Upper lobe of right lung (tissue), 1 donor: ENCODE measurements around the gene ALKBH2. TPM values are rescaled to one million over a fixed set of nuclear protein-coding genes. Genes with fewer than 3 reads are reported as not detected.
A peak's percentile ranks its signal among the peaks of the same experiment; 100 is the strongest.

Experiments used
- ATAC-seq: fragments of 200-7000 bp; cut with Tn5 transposase; one replicate; pipeline ENCODE4 v1.9.1; 2020; ENCODE audit warnings: mild to moderate bottlenecking, moderate library complexity
- DNase-seq: peaks from one replicate; pipeline ENCODE4 v3.0.0-alpha.2; 2020
- H3K27ac ChIP-seq: fragments of 200-600 bp; one replicate; pipeline ENCODE4 v1.8.0; 2022
- H3K27me3 ChIP-seq: fragments of 200-600 bp; one replicate; pipeline ENCODE4 v1.8.0; 2022; ENCODE audit warnings: mild to moderate bottlenecking
- H3K36me3 ChIP-seq: fragments of 200-600 bp; one replicate; pipeline ENCODE4 v1.8.0; 2022
- H3K4me1 ChIP-seq: fragments of 200-600 bp; one replicate; pipeline ENCODE4 v1.8.0; 2022
- H3K4me3 ChIP-seq: fragments of 200-600 bp; one replicate; pipeline ENCODE4 v1.8.0; 2022; ENCODE audit warnings: mild to moderate bottlenecking
- H3K9me3 ChIP-seq: fragments of 200-600 bp; one replicate; pipeline ENCODE4 v1.8.0; 2022
- CTCF ChIP-seq: fragments of 200-600 bp; IDR thresholded peaks from one replicate; pipeline ENCODE4 v1.8.0; 2022; ENCODE audit warnings: antibody characterized with exemption
- intact Hi-C: fragments of 100-400 bp; cut with DNase I; formaldehyde crosslinking; loops from one replicate; pipeline ENCODE4 v1.11.0; 2022
- total RNA-seq: library from RNA; stranded (reverse); fragmentation: NEBNext Ultra II Directional; extraction: Animal tissue kit (Norgen Biotek cat#: 25700); gene quantifications from one replicate; pipeline ENCODE4 v1.2.1, GENCODE V29; 2021
- donor health status: DM: no; HTN: yes; CAD: no; lungs with severe emphysema.

Gene ALKBH2
- total RNA-seq, 1 donor from 2014 or later = 10.1 TPM

- no peak for TF ChIP-seq CTCF
- no peak for DNase-seq
- intact Hi-C loops = no loop called here
- H3K9me3 ChIP-seq = no peaks in the 10 kb centered on the region
- peaks cover 6% of the 10 kb centered on the region for H3K36me3 ChIP-seq
- H3K4me1 ChIP-seq = peaks cover 26% of the 10 kb centered on the region
- no peaks in the 10 kb centered on the region for H3K27me3 ChIP-seq
- no peak overlapping the region for H3K4me3 ChIP-seq
- ATAC-seq = no peak
- H3K27ac ChIP-seq = no peak overlapping the region
Observed at GRCh38 chr12:109097140-109097434, 3.8 kb upstream of the ALKBH2 start.

- H3K4me3 ChIP-seq = peak overlapping the region; percentile 61
- peaks cover 18% of the 10 kb centered on the region for H3K4me1 ChIP-seq
- no peak for TF ChIP-seq CTCF
- peak overlapping the region; percentile 78 for H3K27ac ChIP-seq
- intact Hi-C loops = no loop called here
- no peaks in the 10 kb centered on the region for H3K9me3 ChIP-seq
- H3K36me3 ChIP-seq = peaks cover 24% of the 10 kb centered on the region
- no peaks in the 10 kb centered on the region for H3K27me3 ChIP-seq
- DNase-seq = no peak
- no peak for ATAC-seq
Observed at GRCh38 chr12:109092497-109093021, 713 bp downstream of the ALKBH2 start.

GRCh38 chr12:109089683-109090082, 3.6 kb downstream of the ALKBH2 start:
- DNase-seq = no peak
- intact Hi-C loops = no loop called here
- H3K4me1 ChIP-seq = peaks cover 14% of the 10 kb centered on the region
- H3K36me3 ChIP-seq = peaks cover 52% of the 10 kb centered on the region
- H3K27ac ChIP-seq = no peak overlapping the region
- H3K4me3 ChIP-seq = no peak overlapping the region
- H3K9me3 ChIP-seq = no peaks in the 10 kb centered on the region
- ATAC-seq = no peak
- H3K27me3 ChIP-seq = no peaks in the 10 kb centered on the region
- no peak for TF ChIP-seq CTCF

- H3K27ac ChIP-seq = no peak overlapping the region
- peaks cover 57% of the 10 kb centered on the region for H3K36me3 ChIP-seq
- no peak for ATAC-seq
- DNase-seq = no peak
- intact Hi-C loops = no loop called here
- no peaks in the 10 kb centered on the region for H3K9me3 ChIP-seq
- H3K4me1 ChIP-seq = peaks cover 14% of the 10 kb centered on the region
- H3K4me3 ChIP-seq = no peak overlapping the region
- H3K27me3 ChIP-seq = no peaks in the 10 kb centered on the region
- TF ChIP-seq CTCF = no peak
Observed at GRCh38 chr12:109088818-109089217, 4.5 kb downstream of the ALKBH2 start.

GRCh38 chr12:109087250-109087649, 6.0 kb downstream of the ALKBH2 start:
- Histone ChIP-seq H3K4me3 (no peak overlapping the region), H3K27ac (no peak overlapping the region), H3K9me3 (no peaks in the 10 kb centered on the region), H3K27me3 (no peaks in the 10 kb centered on the region), H3K4me1 (peaks cover 7% of the 10 kb centered on the region), H3K36me3 (peaks cover 73% of the 10 kb centered on the region)
- DNase-seq (no peak), ATAC-seq (no peak)
- no peak for TF ChIP-seq CTCF
- intact Hi-C loops = no loop called here

GRCh38 chr12:109085590-109085989, 7.7 kb downstream of the ALKBH2 start:
- H3K4me3 ChIP-seq = no peak overlapping the region
- no peaks in the 10 kb centered on the region for H3K4me1 ChIP-seq
- no peak for ATAC-seq
- DNase-seq = no peak
- intact Hi-C loops = no loop called here
- TF ChIP-seq CTCF = no peak
- H3K9me3 ChIP-seq = no peaks in the 10 kb centered on the region
- peaks cover 87% of the 10 kb centered on the region for H3K36me3 ChIP-seq
- H3K27me3 ChIP-seq = no peaks in the 10 kb centered on the region
- no peak overlapping the region for H3K27ac ChIP-seq
